ENCODE data around the gene RPS24. TPM values are rescaled to one million over a fixed set of nuclear protein-coding genes. Genes with fewer than 3 reads are reported as not detected.

The RPS24 gene
- total and polyA plus RNA-seq, 9 of the 15 experiments (the other 6 are each of a cell fraction or from before 2014, with no cell fraction given): 1,947 to 7,307 (median 5,944) TPM

DNA sequence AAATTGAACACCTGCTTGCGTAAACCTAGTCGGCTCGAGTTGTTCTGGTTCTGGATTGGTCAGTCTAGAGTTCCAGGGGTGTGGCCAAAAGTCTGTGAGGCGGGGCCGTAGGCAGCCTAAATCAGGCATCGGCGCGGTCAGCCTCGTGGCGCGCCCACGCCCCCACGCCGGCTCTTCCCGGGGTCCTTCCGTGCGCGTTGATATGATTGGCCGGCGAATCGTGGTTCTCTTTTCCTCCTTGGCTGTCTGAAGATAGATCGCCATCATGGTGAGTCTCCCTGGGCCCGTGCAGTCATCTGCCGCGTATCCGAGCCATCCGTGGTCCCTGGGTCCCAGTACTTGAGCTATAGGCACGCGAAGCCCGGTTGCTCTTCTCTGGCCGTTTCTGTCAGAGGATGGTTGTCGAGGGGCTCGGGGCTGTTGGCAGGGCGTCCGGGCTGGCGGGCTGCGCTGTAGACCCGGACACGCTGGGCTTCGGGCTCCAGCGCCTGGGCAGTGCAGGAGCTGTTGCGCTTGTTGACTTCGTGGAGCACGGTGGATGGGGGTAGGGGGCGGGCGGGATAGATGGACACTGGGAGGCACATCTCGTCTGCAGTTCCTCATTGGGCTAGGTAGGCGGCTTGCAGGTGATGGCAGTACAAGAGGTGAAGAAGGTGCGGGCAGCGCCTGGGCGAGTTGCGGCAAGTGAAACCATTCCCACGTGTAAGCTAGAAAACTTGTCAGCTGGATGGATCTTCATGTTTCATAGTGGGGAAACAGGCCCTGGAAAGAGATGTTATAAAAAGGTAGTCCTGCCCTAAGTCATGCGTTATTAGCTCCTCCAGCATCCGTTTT, at the start of gene RPS24 (continued):
- TF ChIP-seq CBFB (CRISPR knock-in tag; IDR thresholded peaks at IDR 0.05): no peak
- TF ChIP-seq SNIP1 (IDR thresholded peaks at IDR 0.05; ENCODE audit: low read depth): no peak
- no peak; the same call in 1 of the 2 replicates for TF ChIP-seq ZNF175 (CRISPR knock-in tag; IDR thresholded peaks at IDR 0.05; ENCODE audit: low read depth)
- TF ChIP-seq ZNF143 (CRISPR knock-in tag; IDR thresholded peaks at IDR 0.05): no peak
- TF ChIP-seq PTTG1 (tag; IDR thresholded peaks at IDR 0.05; ENCODE audit: low read depth): no peak
- TF ChIP-seq ELF1 (tag; IDR thresholded peaks at IDR 0.05): no peak; the same call in none of the 2 replicates
- peak; percentile 68; the same call in 1 of the 2 replicates for TF ChIP-seq CBX1 (IDR thresholded peaks at IDR 0.05; ENCODE audit: low read depth)
- TF ChIP-seq, protein P1, sequence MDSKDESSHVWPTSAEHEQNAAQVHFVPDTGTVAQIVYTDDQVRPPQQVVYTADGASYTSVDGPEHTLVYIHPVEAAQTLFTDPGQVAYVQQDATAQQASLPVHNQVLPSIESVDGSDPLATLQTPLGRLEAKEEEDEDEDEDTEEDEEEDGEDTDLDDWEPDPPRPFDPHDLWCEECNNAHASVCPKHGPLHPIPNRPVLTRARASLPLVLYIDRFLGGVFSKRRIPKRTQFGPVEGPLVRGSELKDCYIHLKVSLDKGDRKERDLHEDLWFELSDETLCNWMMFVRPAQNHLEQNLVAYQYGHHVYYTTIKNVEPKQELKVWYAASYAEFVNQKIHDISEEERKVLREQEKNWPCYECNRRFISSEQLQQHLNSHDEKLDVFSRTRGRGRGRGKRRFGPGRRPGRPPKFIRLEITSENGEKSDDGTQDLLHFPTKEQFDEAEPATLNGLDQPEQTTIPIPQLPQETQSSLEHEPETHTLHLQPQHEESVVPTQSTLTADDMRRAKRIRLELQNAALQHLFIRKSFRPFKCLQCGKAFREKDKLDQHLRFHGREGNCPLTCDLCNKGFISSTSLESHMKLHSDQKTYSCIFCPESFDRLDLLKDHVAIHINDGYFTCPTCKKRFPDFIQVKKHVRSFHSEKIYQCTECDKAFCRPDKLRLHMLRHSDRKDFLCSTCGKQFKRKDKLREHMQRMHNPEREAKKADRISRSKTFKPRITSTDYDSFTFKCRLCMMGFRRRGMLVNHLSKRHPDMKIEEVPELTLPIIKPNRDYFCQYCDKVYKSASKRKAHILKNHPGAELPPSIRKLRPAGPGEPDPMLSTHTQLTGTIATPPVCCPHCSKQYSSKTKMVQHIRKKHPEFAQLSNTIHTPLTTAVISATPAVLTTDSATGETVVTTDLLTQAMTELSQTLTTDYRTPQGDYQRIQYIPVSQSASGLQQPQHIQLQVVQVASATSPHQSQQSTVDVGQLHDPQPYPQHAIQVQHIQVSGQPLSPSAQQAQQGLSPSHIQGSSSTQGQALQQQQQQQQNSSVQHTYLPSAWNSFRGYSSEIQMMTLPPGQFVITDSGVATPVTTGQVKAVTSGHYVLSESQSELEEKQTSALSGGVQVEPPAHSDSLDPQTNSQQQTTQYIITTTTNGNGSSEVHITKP (IDR thresholded peaks at IDR 0.05; ENCODE audit: partially characterized antibody): peak; percentile 1
- TF ChIP-seq PHF20 (IDR thresholded peaks at IDR 0.05; ENCODE audit: partially characterized antibody): peak; percentile 91
- TF ChIP-seq CXXC5 (CRISPR knock-in tag; IDR thresholded peaks at IDR 0.05): peak; percentile 74
- peak; percentile 86 for TF ChIP-seq ETS1 (conservative IDR thresholded peaks at IDR 0.05; ENCODE audit: control insufficient read depth, low read depth, low read length)
- no peak for TF ChIP-seq XRCC3 (IDR thresholded peaks at IDR 0.05)
- TF ChIP-seq DIDO1 (tag; IDR thresholded peaks at IDR 0.05; ENCODE audit: low read depth): no peak
- TF ChIP-seq THRAP3 (IDR thresholded peaks at IDR 0.05; ENCODE audit: borderline replicate concordance): 0 out of 2 replicates have a peak, but pooled peaks have one; percentile 17
- peak; percentile 81 for TF ChIP-seq ZFX (CRISPR knock-in tag; IDR thresholded peaks at IDR 0.05)
- TF ChIP-seq ZSCAN29 (IDR thresholded peaks at IDR 0.05): no peak
- TF ChIP-seq FOXK2 (conservative IDR thresholded peaks at IDR 0.05 in 1 of 2, IDR thresholded peaks at IDR 0.05 in 1 of 2; ENCODE audit: low read depth in 2 of 2): peak; percentile 43 to 66; a peak in 2 of 4 replicates

Measured in K562 (cell line).